ENCODE results near the gene HMOX1.

- no peak for TF ChIP-seq POLR2A (IDR thresholded peaks at IDR 0.05)
- TF ChIP-seq, protein P1, sequence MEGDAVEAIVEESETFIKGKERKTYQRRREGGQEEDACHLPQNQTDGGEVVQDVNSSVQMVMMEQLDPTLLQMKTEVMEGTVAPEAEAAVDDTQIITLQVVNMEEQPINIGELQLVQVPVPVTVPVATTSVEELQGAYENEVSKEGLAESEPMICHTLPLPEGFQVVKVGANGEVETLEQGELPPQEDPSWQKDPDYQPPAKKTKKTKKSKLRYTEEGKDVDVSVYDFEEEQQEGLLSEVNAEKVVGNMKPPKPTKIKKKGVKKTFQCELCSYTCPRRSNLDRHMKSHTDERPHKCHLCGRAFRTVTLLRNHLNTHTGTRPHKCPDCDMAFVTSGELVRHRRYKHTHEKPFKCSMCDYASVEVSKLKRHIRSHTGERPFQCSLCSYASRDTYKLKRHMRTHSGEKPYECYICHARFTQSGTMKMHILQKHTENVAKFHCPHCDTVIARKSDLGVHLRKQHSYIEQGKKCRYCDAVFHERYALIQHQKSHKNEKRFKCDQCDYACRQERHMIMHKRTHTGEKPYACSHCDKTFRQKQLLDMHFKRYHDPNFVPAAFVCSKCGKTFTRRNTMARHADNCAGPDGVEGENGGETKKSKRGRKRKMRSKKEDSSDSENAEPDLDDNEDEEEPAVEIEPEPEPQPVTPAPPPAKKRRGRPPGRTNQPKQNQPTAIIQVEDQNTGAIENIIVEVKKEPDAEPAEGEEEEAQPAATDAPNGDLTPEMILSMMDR (IDR thresholded peaks at IDR 0.05): no peak
- TF ChIP-seq EP300 (IDR thresholded peaks at IDR 0.05; ENCODE audit: low read depth): no peak
- no peak for TF ChIP-seq POLR2AphosphoS5 (IDR thresholded peaks at IDR 0.05)
Measured at GRCh38 chr22:35335468-35335867, 45.4 kb upstream of the HMOX1 start.

Data from transverse colon (tissue), 4 donors.